NCI-H1105 (cell line): ENCODE measurements around the gene CCDC69.
"Not testable (repeated sequence)": the region's sequence is repeated elsewhere in the genome, so short reads cannot be mapped to it uniquely, and the experiment has no call there.

Experiments used
- DNase-seq: peaks from one replicate; lab custom pipeline; 2025; lab: John Stamatoyannopoulos, UW

CCDC69 gene

DNA sequence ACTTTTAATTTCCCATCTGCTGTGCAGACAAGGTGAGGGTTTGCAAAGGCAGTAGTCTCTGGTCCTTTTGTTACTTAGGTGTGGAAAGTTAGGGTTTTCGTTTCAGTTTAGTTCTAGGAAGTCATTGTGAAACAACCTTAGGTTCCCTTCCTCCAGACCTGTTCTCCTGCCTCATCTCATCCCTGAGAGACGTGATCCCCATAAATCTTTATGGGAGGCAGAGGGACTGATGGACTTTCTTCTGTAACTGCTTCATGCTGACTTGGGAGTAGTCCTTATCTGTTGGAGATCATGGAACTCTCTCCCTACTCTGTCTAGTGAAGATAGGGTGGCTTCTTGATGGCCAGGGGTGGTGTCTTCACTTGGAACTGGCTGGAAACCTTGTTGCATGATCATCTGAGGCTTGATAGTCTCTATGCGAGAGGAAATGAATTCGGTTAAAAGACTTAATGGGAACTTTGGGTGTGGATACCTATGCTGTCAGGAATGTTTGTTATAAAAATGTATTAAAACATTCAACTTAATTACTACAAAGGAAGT is 21.9 kb upstream of the CCDC69 start:
- DNase-seq: no peak

DNA sequence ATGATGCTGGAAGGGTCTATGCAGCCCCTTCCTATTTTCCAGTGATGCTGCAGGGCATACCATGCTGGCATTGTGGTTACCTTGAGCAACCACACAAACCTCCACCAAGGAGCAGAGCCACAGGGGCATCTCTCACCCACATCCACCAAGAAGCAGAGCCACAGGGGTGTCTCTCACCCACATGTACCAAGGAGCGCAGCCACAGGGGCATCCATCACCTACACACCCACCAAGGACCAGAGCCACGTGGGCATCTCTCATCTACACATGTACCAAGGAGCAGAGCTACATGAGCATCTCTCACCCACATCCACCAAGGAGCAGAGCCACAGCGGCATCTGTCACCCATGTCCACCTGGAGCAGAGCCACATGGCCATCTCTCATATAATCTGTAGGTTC is 20.3 kb upstream of the CCDC69 start:
- no peak for DNase-seq

DNA sequence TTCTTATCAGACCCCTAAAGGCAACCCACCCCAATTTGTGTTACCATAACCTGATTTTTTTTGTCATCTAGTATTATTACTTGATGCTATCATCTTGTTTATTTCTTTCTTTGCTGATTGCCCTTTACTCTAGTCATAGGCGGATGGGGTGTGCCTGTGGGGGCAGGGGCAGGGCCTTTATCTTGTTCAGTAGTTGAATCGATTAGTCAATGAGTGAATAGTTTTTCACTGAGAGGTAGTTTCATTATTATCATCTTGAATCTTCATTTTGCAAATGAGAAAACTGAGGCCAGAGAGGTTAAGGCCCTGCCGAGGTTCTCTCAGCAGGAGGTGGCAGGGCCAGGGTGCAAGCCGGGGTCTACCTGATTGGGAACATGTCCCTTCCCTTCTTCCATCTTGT is 19.7 kb upstream of the CCDC69 start:
- no peak for DNase-seq

DNA sequence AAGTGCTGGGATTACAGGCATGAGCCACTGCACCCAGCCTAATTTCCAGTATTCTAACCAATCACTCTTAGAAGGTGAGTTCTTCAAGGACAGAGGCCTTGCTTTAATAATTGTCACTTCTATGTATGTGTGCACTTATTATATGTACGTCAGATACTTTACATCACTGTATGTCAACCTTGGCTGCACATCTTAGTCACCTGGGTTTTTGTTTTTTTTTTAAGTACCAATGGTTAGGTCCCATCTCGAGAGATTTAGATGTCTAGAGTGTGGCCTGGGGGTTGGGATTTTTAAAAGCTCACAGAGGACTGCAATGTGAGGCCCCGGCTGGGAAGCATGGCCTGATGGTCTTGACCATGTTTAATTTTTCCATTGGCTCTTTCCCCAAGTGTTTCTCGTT is 19.2 kb upstream of the CCDC69 start:
- DNase-seq: no peak

DNA sequence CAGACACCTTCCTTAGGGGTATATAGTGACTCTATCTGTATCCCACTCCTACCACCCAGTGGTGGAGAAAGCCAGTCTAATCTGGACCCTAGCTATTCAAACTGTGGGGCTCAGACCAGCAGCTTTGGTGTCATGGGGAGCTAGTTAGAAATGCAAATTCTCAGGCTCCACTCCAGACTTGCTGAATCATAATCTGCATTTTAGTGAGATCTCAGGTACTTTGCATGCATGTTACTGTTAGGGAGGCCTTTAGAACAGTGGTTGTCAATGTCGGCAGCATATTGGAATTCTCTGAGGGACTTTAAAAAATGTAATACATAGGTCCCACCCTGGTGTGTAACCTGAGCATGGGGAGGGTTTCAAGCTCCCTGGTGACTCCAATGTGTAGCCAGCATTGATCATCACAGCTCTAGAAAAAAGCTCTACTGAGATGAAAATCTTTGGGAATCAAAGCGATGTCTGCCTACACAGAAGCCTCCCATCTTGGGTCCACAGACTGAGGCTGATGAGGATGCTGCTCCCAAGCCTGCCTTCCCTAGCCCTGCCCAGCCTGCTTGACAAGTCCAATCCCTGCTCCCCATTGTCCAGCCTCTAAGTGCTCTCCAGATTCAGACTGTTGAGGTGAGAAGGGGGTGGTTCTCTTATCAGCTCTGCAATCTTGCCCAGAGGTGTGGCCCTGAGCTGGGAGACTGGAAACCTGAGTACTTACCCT is 17.2 kb upstream of the CCDC69 start:
- DNase-seq: no peak

DNA sequence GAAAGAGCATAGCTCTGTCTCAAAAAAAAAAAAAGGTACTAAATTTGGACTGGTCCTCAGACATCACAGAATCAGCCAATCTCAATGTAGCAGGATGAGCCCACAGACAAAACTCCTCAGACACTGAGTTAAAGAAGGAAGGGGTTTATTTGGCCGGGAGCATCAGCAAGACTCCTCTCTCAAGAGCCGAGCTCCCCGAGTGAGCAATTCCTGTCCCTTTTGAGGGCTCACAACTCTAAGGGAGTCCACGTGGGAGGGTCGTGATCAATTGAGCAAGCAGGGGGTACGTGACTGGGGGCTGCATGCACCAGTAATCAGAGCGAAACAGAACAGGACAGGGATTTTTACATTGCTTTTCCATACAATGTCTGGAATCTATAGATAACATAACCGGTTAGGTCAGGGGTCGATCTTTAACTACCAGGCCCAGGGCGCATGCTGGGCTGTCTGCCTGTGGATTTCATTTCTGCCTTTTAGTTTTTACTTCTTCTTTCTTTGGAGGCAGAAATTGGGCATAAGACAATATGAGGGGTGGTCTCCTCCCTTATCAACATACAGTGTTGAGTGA is 16.5 kb upstream of the CCDC69 start:
- DNase-seq: not testable (repeated sequence)

DNA sequence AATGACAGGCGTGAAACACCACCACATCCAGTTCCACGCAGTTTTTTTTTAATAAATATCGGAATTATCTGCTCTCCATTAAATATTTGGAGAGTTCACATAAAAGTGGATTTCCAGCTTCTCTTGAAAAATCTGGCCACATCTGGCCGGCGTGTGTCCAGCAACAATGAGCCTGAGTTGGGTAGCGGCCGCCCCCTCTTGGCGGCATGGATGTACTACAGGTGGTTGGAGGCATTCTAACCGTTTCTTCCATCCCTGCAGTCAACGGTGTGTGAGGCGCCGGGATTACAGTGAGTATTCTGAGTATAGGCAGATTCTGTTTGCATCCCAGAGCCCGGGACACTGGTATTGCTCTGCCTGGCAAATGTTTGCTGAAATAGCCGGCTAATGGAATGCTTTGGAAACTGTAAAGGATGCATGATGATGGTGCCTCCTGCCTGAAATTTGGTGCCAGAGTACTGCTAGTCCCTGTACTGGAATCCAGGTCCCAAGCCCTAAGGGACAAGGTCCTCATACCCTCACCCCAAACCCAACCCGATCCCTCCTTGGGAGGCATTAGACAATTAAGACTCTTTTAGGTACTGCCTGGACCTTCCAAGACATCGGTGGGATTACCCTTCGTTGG is 15.5 kb upstream of the CCDC69 start:
- DNase-seq: no peak

DNA sequence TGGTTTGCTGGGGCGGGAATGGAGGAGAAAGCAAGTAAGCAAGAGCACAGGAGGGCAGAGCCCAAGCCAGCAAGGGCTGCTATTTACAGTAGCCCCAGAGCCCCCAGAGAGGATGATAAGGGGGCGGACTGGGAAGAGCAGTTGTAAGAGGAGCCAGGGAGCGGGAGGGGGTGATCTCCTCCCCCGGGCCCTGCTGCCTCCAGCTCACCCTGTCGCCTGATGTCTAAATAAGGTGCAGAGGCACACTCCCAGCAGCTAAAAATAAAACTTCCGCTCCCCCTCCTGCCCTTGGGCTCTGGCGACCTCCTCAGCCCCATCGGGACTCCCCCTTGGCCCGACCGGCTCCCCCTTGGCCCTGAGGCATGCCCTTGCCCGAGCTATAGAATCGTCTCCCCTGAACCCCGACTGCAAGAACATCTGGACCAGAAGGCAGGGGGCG is 14.4 kb upstream of the CCDC69 start:
- no peak for DNase-seq

DNA sequence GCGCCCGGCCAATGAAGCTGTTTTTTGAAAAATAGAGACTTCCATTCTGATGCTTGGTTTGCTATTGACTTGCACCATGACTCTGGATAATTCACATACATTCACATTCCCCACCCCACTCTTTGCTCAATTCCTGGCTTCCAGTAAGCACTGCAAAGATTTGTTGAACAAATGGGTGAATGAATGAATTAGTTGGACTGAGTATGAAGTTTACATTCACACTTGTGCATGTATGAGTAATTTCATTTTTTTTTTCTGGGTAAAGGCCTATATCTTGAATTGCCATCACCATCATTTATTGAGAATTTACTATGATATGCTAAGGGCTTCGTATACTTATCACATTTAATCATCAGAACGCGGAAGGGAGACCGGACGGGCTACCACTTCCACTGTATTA is 13.8 kb upstream of the CCDC69 start:
- no peak for DNase-seq

DNA sequence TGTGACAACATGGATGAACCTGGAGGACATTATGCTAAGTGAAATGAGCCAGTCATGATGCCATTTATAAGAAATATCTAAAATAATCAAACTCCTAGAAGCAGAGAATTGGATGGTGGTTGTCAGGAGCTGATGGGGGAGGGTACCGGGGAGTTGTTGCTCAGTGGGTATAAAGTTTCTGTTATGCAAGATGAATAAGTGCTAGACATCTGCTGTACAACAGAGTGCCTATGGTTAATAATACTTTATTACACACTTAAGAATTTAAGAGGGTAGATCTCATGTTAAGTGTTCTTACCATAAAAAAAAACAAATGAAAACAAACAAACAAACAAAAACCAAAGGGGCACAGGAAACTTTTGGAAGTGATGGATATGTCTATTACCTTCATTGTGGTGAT is 13.0 kb upstream of the CCDC69 start:
- no peak for DNase-seq

DNA sequence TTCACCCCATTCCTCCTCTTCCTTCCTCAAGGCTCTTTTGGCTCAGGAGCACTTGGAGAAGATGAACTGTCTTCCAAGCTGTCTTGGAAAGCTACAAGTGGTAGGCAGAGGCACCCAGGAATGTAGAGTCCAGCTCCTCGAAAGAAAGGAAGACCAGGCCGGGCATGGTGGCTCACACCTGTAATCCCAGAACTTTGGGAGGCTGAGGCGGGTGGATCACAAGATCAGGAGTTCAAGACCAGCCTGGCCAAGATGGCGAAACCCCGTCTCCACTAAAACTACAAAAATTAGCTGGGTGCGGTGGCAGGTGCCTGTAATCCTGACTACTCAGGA is 11.3 kb upstream of the CCDC69 start:
- DNase-seq: not testable (repeated sequence)

DNA sequence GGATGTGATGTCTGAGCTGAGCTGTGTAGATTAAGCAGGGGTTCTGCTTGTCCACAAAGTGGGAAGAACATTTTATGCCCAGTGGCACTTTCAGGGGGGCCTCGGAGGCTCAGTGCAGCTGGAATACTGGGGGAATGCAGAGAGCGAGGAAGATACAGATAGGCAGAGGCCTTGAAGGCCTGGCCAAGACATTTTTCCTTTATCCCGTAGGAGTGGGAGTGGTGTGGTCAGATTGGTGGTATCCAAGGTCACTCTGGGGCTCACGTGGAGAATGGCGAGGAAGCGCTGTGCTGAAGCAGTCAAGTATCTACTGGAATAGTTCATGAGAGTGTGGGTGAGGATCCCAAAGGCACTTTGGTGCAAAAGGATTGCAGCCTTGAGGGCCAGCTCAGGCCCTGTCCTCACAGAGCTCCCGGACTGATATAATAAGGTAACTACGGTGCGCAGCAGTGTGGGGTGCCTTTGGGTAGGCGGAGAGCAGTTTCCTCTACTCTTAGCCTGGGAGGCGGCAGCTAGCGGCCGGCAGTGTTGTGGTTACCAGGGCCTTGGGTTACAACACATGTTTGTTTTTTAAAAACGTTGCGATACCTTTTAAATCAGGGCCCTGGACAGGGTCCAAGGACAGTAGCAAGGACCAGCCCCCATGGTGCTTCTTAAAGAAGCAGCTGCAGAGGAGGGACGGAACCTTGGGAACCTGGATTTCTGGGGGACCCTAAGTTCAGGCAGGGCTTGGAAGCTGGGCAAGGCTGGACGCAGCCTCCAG is 10.8 kb upstream of the CCDC69 start:
- DNase-seq: no peak

DNA sequence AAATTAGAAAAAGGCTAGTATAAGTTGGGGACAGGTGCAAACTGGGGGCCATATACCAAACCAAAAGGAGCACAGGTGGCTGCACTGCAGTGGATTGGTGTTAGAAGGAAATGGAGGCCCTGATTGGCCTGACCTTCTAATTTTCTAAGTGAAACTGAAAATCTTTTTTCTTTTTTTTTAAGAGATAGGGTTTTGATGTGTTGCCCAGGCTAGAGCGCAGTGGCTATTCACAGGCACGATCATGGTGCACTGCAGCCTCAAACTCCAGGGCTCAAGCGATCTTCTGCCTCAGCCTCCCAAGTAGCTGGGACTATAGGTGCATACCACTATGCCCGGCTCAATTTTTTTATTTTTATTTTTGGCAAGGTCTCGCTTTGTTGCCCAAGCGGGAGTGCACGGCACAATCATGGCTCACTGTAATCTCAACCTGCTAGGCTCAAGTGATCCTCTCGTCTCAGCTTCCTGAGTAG is 9.8 kb upstream of the CCDC69 start:
- no peak for DNase-seq

DNA sequence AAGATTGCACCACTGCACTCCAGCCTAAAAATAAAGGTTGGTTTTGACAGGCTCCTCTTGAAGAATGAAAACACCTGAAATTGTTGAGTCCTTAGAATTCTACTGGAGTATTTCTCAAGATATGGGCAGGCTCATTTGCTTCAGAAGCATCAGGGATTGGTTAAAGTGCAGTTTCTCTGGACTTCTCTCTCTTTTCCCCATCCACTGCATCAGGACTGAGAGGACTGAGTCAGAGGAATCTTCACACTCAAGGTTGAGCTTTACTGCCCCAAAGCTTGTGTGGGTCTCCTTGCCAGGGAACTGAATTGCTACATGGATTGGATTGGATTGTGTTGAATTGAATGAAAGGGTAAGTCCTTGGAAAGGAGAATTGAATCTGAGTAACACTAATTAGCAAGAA is 7.5 kb upstream of the CCDC69 start:
- DNase-seq: no peak

DNA sequence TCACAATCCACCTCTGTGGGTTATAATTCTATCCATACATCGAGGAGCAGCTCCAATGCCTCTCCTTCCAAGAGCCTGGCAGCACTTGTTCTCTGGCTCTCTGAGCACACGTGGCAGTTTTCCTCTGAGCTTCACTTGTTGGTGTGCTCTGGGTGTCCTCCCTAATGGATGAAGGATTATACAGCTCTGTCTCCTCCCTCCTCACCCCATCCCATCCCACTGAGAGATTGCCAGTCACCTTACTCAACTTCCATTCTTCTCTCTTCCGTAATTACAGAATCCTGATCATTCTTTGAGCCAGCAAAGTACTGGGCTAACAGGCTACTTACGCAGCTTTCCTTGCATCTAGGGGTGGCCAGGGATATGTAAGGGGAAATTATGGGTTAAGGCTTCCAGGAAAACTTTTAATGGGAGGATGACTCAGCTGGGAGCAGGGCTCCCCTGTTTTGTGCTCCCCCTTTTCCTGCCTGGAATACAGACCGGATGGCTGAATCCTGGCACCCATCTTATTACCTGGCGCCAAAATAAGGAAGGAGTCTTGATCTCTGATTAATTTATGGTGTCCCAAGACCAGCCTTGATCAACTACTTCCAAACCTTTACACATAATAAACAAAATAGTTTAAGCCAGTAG is 6.3 kb upstream of the CCDC69 start:
- DNase-seq: no peak

DNA sequence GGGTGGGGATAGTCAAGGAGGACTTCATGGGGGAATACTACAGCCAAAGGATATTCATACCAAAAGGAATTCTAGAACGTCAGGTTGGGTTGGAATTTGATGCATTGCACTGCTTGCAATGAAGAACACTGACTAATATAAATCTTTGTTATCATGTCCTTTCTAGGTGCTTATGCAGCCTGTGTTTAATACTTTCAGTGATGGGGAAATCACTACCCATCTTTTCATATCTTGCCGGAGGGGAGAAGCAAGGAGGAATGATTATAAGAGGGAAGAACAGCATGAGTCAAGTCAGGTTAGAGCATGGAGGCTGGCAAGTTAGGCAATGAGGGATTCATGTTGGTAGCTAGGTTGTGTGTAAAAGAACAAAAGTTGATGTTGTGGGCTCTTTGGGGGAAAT is 5.1 kb upstream of the CCDC69 start:
- DNase-seq: no peak

DNA sequence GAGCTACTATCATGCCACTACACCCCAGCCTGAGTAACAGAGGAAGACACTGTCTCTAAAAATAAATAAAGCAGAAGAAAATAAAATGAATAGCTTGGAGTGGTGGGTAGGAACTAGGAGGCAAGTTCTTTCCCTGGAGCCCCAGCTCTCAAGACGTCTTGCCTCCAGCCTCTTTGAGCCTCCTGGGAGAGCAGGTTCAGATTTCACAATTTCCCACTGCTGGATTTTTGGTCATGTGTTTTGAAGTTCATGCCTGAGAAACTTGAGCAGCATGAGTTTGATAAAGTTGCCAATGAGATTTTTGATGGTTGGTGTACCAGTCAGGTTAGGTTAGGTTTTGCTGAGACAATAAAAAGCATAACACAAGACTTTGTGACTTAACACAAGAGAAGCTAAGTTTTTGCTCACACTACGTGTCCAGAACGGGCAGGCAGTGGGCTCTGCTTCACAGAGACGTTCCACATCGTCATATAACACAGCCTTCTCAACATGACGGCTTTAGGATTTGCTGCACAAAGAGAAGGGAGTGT is 4.1 kb upstream of the CCDC69 start:
- DNase-seq: no peak

DNA sequence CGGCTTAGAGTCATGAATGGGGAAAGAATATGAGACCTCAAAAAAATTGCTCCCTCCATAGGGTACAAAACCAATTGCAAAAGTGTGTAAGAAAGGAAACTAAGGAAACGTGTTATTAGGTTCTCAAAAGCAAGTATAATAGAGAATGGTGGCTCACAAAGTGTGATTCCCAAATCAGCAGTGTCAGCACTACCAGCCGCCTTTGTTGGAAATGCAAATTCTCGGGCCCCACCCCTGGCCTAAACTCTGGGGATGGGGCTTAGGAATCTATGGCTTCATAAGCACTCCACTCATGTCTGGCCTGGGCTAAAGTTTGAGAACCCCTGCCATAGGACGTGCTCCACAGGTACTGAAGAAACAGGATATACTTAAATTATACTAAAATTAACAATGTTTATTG is 1.6 kb upstream of the CCDC69 start:
- DNase-seq: no peak

DNA sequence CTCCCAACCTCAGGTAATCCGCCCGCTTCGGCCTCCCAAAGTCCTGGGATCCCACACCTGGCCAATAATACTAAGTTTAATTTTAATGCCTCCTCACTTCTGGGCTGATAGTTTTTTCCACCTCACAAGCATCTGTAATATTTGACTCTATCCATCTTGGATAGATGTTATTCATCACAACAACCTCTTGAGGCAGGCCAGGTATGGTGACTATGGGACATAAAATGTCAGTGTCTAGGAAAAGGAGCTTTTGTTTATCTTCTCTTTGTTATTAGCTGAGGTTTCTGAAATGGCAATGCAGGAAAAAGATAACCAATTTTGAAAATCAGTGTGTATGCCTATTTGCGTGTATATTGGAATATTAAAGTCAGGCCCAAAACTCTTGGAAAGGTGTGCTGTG is 1.2 kb upstream of the CCDC69 start:
- DNase-seq: no peak

DNA sequence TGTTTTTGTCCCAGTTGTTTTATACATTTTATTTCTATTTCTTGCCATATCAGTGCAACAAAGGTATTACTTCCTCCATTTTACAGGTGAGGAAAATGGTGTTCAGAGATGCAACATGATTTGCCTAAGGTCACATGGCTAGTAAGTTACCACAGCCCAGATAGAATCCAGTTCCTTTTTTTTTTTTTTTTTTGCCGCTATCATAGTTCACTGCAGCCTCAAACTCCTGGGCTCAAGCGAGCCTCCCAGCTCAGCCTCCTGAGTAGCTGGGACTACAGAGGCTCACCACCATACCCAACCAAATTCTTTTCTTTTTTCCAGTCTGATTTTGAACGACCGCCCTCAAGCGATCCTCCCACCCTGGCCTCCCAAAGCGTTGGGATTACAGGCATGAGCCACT is 480 bp upstream of the CCDC69 start:
- DNase-seq: no peak

DNA sequence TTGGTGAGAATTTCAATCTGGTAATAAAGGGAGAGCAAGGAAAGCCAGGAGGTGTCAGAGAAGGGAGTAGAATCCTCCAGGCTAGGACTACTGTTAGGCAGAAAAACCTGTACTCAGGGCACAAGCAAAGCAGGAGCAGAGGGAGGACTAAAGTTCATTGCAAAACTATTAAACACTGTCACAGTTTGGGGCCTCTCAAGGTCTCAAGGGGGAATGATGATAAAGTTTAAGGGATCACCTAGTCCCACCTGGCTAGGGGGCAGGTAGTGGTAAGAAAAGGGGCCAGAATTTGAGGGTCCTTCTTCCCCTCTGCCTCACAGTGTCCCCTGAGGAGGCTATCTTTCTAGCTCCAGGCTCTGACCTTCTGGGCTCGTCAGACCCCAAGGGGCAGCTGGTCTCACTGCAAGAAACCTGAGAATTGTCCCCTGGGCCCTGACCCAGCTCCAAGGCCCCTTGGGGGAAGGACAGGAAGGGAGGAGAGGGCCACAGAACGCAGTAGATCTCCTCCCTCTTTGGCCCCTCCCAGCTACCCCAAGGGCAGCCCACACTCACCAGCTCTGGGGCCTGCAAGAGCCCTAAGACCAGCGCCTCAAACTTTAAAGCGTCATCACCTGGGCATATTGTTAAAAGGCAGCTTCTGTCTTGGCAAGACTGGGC is 974 bp downstream of the CCDC69 start:
- no peak for DNase-seq
